ENCODE data around the gene COBL. TPM values are rescaled to one million over a fixed set of nuclear protein-coding genes. Genes with fewer than 3 reads are reported as not detected.

Gene COBL
- total RNA-seq, 1 experiment from 2014 or later, result 23.8 TPM

DNA sequence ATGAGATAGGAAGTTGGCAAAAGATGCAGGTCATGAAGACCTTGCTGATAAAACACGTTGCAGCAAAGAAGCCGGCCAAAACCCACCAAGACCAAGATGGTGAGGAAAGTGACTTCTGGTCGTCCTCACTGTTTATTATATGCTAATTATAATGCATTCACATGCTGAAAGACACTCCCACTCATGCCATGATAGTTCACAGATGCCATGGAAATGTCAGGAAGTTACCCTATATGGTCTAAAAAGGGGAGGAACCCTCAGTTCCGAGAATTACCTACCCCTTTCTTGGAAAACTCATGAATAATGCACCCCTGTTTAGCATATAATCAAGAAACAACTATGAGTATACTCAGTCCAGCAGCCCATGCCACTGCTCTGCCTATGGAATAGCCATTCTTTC, 331.5 kb downstream of the COBL start:
- no peak for DNase-seq (ENCODE audit: extremely low read depth, low read depth)

GRCh38 chr7:50983850-50984249, 332.8 kb downstream of the COBL start:
- DNase-seq (ENCODE audit: extremely low read depth, low read depth), result no peak

DNA sequence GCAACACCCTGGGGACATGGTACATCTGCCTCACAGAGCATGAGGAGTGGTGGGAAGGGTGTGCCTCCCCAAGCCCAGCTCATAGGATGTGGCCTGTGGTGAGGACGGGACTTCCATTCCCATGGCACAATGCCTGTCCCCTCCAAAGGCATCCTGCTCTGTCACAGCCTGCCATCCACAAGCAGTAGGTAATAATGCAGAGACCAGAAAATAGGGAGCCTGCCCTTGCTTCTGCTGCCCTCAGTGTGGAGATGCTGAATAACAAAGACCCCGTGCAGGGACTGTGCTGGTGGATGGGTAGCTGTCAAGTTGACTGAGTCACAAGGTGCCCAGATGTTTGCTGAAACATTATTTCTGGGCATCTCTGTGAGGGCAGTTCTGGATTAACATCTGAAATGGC, 334.0 kb downstream of the COBL start:
- DNase-seq (ENCODE audit: extremely low read depth, low read depth), result no peak

GRCh38 chr7:50981743-50982142, 334.9 kb downstream of the COBL start:
- DNase-seq (ENCODE audit: extremely low read depth, low read depth), result no peak

- DNase-seq (ENCODE audit: extremely low read depth, low read depth), result no peak
These were observed 336.2 kb downstream of the COBL start for GRCh38 chr7:50980411-50980810.

DNA sequence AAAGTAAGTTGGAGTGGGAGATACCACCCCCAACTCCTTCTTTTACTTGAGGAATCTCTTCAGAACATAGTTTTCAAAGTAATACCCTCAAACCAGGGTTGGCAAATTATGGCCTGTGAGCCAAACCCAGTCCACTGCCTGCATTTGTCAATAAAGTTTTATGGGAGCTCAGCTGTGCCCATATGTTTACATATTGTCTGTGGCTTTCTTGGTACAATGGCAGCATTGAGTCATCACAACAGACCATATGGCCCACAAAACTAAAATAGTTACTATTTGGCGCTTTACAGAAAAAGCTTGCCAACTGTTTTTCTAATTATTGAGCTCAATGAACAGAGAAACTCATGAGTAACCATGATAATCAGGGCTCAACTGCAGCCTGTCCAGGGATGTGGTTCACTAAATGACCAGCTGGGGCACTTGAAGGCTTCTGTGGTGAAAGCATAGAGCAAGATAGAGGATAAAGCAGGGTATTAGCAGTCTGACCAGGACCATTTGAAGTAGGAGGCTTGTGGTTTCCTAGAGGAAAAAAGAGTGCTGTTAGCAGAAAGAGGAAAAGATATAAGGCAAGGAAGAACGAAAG, 337.9 kb downstream of the COBL start:
- DNase-seq (ENCODE audit: extremely low read depth, low read depth), result no peak

DNA sequence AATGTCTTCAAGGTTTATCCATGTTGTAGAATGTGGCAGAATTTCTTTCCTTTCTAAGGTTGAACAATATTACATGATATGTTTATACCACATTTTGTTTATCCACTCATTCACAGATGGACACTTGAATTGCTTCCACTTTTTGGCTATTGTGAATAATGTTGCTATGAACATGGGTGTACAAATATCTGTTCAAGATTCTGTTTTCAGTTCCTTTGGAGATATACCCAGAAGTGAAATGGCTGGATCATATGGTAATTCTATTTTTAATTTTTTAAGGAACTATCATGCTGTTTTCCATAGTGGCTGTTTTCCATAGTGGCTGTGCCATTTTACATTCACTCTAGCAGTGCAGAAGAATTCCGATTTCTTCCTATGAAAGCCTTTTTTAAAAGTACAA, 339.2 kb downstream of the COBL start:
- no peak for DNase-seq (ENCODE audit: extremely low read depth, low read depth)

DNA sequence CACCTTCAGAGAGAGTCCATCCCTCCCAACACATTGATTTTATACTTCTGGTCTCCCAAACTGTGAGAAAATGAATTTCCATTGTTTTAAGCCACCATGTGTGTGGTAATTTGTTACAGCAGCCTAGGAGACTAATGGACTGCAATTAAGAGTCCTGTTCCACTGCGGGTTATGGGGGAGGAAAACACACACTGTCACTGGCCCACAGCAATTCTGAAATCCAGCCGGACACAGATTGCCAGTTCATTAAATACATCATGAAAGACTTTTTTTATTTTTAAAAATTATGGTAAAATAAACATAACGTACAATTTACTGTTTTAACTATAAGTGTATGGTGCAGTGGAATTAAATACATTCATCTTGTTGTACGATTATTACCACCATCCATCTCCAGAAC, 340.5 kb downstream of the COBL start:
- no peak for DNase-seq (ENCODE audit: extremely low read depth, low read depth)

DNA sequence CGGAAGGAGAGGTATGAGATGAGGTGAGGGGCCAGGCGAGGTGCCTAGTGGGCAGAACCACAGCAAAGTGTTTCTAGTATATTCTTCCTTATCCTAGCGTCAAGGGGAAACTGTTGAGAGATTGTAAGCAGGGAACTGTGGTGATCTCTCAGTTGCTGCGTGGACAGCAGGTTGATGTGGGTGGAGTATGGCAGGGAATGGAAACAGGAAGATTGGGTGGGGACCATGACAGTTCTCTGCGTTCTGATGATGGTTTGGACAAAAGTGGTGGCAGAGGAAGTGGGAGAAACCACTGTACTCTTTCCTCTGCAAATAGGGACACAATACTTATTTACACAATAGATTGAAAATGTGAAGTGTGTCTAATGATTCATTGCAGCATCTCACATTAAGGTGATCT, 342.4 kb downstream of the COBL start:
- DNase-seq (ENCODE audit: extremely low read depth, low read depth), result no peak

- DNase-seq (ENCODE audit: extremely low read depth, low read depth), result no peak
These were observed 342.8 kb downstream of the COBL start for GRCh38 chr7:50973814-50974213.

DNA sequence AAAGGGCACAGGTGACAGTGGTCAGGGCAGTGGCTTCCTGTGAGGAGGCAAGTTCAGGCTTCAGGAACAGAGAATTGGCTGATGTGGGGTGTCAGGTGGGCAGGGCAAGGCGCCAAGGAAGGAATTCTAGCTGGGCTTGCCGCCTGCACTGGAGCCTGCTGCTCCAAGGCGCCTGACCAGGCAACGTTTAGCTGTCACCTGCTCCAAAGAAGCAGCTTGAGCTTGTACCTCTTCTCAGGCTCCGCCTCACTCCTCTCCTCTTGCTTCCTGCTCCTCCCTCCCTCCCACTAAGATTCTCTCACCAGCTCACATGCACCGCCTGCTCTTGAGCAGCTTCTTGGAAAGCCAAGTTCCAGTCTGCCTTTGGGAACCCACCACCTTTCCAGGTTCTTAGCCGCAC, 346.5 kb downstream of the COBL start:
- no peak for DNase-seq (ENCODE audit: extremely low read depth, low read depth)

Measured in NCI-H460 (cell line).